H1 (cell line): Measurements from ENCODE around the gene C9orf43.

ENCODE experiments used
- POLR2AphosphoS5 ChIP-seq: IDR thresholded peaks from 2 replicates; pipeline ENCODE4 v1.6.1; 2011; ENCODE audit warnings: low read depth, low read length
- SIN3A ChIP-seq, 2 experiments: IDR thresholded peaks in 1 of 2; conservative IDR thresholded peaks in 1 of 2; 2 replicates each; pipeline ENCODE4 v1.6.1; 2011 to 2012; ENCODE audit warnings: low read length in 2 of 2, improper control_type of control experiment in 1 of 2, low read depth in 1 of 2, mild to moderate bottlenecking in 1 of 2
- SRF ChIP-seq: IDR thresholded peaks from 2 replicates; pipeline ENCODE4 v1.6.1; 2011; ENCODE audit warnings: mild to moderate bottlenecking, low read depth, low read length, moderate library complexity
- TF ChIP-seq, protein P1 (sequence below): IDR thresholded peaks from 2 replicates; pipeline ENCODE4 v1.6.1; 2012; ENCODE audit warnings: inconsistent platforms
- TF ChIP-seq, protein P2 (sequence below), 3 experiments: IDR thresholded peaks; 1 replicate in 2 of 3; 2 replicates in 1 of 3; pipeline versions ENCODE4 v1.5.1 to v1.6.1; 2011; ENCODE audit warnings: low read length in 3 of 3, mild to moderate bottlenecking in 3 of 3, inconsistent platforms in 2 of 3, low read depth in 1 of 3, moderate library complexity in 1 of 3; ENCODE audit not compliant: insufficient read depth in 1 of 3; ENCODE audit errors: control extremely low read depth in 1 of 3
- TF ChIP-seq, protein P3 (sequence below): IDR thresholded peaks from 2 replicates; pipeline ENCODE4 v1.6.1; 2012; ENCODE audit warnings: low read length, inconsistent platforms

- TF ChIP-seq POLR2AphosphoS5 (no peak), SIN3A (conservative IDR thresholded peaks at IDR 0.05 in 1 of 2, IDR thresholded peaks at IDR 0.05 in 1 of 2; ENCODE audit: low read depth in 1 of 2, low read length in 2 of 2) (no peak), SRF (no peak)
- TF ChIP-seq, protein P1, sequence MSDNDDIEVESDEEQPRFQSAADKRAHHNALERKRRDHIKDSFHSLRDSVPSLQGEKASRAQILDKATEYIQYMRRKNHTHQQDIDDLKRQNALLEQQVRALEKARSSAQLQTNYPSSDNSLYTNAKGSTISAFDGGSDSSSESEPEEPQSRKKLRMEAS: no peak
- TF ChIP-seq, protein P2, sequence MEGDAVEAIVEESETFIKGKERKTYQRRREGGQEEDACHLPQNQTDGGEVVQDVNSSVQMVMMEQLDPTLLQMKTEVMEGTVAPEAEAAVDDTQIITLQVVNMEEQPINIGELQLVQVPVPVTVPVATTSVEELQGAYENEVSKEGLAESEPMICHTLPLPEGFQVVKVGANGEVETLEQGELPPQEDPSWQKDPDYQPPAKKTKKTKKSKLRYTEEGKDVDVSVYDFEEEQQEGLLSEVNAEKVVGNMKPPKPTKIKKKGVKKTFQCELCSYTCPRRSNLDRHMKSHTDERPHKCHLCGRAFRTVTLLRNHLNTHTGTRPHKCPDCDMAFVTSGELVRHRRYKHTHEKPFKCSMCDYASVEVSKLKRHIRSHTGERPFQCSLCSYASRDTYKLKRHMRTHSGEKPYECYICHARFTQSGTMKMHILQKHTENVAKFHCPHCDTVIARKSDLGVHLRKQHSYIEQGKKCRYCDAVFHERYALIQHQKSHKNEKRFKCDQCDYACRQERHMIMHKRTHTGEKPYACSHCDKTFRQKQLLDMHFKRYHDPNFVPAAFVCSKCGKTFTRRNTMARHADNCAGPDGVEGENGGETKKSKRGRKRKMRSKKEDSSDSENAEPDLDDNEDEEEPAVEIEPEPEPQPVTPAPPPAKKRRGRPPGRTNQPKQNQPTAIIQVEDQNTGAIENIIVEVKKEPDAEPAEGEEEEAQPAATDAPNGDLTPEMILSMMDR (IDR thresholded peaks at IDR 0.05; ENCODE audit: control extremely low read depth in 1 of 3, insufficient read depth in 1 of 3, low read depth in 1 of 3, low read length in 3 of 3): no peak
- TF ChIP-seq, protein P3, sequence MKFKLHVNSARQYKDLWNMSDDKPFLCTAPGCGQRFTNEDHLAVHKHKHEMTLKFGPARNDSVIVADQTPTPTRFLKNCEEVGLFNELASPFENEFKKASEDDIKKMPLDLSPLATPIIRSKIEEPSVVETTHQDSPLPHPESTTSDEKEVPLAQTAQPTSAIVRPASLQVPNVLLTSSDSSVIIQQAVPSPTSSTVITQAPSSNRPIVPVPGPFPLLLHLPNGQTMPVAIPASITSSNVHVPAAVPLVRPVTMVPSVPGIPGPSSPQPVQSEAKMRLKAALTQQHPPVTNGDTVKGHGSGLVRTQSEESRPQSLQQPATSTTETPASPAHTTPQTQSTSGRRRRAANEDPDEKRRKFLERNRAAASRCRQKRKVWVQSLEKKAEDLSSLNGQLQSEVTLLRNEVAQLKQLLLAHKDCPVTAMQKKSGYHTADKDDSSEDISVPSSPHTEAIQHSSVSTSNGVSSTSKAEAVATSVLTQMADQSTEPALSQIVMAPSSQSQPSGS: no peak
Observed at GRCh38 chr9:113399646-113400200, 10.8 kb upstream of the C9orf43 start.
